Activated T-cell treated with anti-CD3 and anti-CD28 coated beads for 4 hours (primary cell): ENCODE data around the gene BAHCC1.

Experiments
- DNase-seq: peaks from one replicate; pipeline ENCODE4 v3.0.0-alpha.2; 2020

The BAHCC1 gene

DNA sequence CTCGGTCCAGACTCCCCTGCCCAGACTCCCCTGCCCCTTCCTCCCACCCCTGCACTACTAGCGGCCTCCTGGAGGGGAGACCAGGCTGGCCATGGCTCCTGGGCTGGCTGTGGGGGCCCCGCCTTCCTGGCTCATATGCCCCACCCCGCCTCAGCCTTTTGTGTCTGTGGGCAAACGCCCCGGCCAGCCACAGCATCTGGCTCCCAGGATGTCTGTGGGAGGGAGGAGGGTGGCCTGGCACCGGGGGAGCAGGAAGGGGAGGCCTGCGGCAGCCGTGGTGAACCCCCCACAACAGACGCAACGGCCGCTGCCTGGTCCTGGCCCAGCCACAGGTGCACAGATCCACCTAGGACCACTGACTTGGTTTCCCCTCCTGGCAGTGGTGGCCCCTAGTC is 32.9 kb downstream of the BAHCC1 start:
- DNase-seq: no peak

DNA sequence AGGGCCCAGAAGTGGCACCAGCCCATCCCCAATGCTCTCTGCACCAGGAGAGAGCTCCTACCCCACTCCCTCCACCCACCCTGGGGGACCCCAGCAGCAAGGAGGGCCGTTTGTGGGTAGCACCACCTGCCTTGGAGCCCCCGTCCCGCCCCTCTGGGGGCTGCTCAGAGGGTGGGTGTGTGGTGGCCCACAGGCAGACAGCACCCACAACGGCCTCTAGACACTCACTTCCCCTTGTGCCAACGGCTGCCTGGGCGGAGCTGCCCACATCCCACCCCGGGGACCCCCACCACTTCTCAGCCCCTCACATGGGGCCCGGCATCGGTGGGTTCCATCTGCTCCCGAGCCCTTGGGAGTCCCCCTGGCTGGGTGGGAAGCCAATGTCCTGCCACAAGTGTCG is 33.3 kb downstream of the BAHCC1 start:
- DNase-seq: no peak

DNA sequence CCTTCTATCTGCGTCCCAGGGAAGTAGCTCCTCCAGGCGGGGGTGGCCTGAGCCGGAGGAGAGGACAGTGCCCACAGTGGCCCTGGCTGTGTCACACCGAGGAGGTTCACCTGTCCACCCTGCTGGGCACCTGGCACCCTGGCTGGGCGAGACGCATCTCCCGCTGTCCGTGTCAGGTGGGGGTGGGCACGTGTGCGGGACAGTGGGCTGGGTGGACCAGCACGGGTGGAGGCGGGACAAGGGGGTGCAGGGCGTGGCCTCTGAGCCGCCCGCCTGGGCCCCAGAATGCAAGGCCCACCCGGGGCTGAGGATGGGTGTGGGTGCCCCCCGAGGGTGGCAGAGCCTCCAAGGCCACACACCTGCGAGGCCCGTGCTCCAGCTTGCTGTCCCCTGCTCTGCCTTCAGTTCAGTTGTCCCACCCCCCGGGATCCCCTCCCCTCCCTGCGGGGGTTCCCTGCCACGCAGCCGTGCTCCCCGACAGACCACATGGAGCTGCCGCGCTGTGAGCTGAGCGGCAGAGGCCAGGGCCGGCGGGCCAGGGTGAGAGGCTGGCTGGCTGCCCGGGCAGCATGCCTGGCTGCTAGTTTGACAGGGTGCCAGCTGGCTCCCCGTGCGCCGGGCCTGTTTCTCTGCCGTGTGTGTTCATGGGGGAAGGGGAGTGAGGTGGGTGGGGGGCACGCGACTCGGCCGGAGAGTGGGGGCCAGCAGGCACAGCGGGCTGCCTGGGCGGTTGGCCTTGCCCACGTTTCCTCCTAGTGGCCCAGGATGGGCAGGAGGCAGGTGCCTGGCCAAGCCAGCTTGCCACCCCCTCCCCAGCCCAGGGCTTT is 33.9 kb downstream of the BAHCC1 start:
- no peak for DNase-seq

DNA sequence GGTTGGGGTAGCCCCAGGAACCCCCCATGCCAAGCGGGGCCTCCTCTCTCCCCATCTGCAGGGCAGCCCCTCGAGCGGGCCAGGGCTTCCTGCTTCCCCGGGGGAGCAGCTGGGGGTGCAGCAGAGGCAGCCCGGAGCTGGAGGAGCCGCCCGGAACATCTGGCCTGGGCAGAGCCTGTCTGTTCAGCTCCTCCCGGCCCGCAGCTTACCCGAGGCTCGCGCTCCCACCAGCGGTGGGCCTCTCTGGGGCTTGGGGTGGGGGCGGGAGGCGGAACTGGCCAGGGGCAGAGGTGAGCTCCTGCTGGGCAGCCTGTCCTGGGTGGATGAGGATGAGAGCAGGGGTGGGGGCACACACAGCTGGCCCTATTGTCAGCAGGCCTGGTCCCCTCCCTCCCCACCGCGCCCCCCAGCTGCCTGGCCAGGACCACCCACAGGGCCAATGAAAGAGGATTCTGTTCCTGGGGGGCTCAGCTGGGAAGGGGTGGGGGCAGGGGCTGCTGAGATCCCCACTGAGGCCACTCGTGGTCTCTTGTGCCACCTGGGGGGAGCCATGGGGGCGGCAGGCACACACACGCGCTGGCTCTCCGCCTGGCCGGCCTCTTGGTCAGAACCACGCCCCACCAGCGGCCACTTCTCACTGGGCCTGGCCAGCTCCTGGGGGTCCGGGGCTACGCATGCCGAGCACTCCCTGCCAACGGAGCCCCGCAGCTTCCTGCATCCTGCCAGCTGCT is 34.7 kb downstream of the BAHCC1 start:
- DNase-seq: no peak

DNA sequence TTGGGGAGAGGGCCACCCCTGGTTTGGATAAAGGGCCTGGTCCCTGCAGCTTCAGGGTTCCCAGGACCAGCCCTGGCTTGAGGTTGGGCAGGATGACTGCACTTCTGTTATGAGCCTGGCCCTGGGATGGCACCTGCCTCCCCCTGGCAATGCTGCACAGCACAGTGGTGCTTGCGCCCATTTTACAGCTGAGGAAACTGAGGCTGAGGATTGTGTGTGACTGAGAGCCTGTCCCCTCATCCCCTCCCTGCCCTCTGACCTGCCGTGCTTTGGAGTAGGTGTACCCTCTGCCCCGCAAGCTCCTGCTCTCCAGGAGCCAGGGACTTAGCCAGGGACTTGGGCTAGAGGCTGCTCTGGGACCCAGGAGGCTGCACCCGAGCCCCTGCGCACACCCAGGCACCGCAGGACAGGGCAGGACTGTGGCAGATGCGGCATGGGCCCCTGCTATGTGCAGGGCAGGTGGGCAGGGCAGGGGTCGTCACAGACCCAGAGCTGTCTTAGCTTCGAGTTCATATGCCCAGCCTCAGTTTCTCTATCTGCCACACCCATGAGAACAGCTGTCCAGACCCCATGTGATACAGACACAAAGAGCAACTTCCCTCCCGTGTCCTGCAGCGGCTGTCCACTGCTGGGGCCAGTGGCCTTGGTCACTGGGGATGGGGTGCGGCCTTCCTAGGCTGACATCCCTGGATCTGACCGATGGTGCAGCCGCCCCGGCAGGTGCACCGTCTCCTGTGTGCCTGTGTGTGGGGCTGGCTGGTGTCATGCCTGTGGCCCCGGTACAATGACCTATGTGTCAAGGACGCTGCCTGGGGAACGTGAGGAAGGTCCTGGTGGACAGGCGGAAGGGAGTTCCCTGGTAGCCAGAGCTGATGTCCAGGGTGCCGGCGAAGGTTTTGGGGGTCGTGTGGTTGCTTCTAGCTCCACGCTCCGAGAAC is 36.6 kb downstream of the BAHCC1 start:
- no peak for DNase-seq

DNA sequence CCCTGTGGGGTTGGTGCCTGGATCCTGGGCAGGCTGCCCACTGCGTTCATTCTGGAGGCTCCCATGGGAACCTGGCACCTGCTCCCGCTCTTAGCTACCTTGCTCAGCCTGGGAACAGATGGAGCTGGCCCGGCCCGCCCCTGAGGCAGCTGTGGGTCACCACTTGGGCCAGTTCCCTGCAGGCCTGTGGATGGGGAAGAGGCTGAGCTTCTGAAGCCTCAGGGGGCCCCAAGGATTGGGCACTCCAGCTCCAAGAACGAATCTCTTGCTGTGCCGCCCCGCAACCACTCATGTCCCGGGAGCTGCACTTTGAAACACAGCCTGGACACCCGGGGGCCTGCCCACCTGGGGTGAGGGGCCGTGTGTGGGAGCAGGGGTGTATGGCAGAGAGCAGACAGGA is 37.7 kb downstream of the BAHCC1 start:
- DNase-seq: no peak

DNA sequence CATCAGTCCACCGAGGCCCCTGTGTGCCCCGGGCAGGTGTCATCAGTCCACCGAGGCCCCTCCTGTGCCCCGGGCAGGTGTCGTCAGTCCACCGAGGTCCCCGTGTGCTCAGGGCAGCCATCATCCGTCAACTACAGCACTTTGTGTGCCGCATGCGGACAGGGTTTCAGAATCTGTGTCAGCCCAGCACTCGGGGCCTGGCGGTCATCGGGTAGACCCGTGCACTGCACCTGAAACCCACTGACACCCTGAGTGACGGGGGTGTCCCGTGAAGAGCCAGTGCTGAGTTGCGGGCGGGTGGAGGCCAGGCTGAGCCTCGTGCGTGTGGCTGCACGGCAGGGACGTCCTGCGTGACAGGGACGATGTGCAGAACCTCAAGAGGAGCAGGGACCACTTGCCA is 38.4 kb downstream of the BAHCC1 start:
- no peak for DNase-seq

DNA sequence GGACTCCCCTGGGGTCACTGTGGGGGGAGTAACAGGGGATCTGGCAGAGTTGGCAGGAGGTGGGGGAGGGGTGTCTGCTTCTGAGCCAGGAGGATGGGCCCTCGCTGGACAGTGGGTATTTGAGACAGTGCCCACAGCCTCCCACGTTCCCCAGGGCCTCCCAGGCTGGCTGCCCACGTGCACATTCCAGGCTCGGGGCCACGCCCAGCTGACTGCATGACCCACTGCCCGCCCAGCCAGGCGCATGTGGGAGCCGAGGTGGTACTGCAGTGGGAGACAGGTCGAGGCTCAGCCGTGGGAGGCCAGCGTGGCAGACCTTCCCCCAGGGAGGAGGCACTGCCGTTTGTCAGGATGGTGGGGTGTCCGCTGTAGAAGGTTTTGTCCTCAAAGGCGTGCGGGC is 38.8 kb downstream of the BAHCC1 start:
- DNase-seq: no peak

DNA sequence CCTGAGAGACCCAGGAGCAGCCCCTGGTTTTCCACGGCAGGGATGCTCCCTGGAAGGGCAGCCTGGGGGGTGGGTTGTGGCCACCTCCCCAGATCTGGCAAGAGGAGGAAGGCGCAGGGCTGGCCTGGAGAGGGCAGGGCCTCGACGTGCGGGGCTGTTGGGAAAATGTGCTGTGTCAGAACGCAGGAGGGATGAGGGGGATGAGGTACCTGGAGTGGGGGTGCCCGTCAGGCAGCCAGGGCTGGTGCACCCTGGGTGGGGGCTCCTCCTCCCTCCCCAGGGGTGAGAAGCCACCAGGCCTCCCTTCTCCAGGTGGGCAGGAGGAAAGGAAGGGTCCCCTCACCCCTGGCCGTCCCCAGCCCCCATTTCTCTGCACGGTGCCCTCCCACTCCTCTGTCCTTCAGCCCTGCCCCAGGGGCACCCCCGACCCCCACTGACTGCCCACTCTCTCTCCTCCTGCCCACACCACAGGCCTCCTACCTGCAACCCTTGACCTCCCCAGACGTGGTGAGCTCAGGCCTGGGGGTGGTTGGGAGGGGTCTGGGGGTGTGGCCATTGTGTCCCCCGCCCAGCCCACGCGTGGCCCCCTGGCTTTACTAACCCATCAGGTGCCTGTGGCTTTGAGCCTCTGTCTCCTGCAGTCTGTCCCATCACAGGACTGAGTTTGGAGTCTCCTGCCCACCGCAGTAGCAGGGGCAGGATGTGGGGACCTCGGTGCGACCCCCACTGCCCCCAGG is 39.6 kb downstream of the BAHCC1 start:
- DNase-seq: no peak

DNA sequence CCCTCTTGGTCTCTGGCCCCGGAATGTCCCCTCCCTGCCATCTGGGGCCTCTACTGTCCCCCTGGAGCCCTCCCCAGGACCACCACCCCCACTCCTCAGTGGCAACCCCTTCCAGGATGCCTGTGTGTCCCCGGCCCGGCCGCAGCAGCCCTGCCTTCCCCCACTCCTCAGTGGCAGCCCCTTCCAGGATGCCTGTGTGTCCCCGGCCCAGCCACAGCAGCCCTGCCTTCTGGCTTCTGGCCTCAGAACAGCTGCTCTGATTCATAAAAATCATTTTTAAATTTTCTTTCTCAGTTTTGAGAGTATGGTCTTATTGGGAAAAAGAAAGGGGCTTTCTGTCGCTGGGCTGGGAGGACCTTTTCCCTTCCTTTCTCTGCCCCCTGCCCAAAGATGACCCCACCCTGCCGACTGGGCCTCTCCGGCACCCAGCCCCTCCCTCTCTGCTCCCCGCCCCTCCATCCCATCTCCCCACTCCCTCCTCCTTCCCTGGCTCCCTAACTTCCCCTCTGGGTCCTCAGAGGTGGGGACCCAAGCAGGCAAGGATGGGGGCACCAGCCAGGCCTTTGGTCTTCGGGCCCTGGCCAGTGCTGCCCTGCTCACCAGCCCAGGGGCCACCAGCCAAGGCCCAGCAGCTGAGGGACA is 40.5 kb downstream of the BAHCC1 start:
- DNase-seq: no peak

DNA sequence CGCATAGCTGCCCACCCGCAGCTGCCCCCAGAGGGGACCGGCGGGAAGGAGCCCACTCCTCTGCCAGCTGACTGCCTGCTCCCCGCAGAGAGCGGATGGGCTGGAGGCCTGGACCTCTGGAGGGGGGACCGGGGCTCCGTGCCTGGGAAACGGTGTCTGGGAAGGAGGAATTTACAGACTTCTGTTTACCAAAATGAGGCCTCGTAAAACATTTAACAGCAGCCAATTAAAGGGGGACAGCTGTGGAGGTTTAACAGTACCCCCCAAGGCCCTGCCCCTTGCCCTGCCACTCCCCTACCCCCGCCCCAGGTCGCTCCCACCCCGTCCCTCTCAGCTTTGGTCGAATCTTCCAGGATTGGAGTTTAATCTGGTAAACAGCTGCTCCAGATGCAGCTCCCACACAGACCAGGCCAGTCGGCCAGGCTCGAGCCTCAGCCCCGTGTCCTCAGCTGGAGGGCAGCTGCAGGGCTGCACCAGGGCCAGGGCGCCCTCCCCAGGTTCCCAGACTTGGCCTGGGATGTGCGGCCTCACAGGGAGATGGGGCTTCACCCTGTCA is 41.1 kb downstream of the BAHCC1 start:
- DNase-seq: no peak

DNA sequence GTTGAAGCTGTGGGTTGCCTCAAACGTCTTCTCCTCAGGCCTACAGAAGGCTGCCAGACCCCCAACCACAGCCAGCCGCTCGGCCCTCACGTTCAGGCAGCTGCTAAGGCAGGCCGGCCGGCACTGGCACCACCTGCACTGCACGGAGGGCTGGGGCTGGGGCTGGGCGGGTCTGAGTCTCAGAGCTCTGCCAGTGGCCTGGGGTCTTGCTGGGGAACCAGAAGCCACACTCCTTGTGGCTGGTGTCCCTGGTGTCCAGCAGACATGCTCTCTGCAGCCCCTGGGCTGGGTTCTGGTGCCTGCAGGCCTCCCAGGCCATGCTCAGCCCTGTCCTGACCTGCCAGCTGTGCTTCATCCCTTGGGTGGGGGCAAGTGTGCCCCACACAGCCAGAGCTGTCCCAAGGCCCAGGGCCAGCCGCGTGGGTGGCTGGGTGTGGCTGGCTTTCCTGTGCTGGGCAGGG is 42.0 kb downstream of the BAHCC1 start:
- no peak for DNase-seq

DNA sequence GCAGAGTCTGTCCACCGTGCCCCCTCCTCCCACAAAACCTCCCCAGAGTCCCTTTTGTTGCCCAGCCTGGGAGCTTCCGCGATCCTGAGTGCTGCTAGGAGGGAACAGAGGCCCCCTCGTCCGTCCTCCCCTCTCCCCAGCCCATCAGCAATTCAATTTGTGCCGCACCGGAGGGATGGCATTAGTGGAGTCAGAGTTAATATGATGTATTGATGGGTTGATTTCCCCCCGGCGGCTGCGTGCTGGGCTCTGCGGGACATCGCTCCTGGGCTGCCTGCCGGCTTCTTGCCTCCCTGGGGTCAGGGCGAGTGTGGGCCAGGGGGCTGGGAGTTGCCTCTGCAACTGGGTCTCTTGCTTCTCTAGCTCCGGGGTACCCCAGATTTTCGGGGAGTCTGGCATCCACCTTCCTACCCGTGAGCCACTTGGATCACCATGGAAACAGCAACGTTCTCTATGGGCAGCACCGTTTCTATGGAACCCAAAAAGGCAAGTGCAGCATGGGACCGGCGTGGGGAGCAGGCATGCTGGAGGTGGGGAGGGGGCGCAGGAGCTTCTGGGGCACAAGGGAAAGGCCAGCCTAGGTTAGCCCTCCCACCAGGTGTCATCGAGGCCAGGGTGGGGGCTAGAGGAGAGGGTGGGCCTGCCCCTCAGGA is 42.9 kb downstream of the BAHCC1 start:
- DNase-seq: no peak

DNA sequence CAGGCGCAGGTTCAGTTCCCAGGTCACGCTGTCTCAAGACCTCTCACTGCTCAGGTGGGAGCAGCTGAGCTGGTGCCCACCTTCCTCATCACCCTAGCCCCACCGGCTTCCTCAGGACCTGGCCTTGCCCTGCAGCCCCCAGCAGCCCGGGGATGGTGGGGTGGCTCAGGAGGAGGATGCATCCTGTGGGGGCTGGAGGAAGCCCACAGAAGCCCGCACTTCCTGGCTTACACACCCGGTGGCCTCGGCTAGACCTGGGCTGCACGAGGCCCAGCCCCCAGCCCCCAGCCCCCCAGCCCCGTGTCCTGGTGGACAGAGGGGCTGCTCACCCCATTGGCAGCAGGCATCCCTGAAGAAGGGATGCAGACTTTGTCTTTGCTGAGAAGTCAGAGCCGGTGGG is 43.4 kb downstream of the BAHCC1 start:
- DNase-seq: no peak

DNA sequence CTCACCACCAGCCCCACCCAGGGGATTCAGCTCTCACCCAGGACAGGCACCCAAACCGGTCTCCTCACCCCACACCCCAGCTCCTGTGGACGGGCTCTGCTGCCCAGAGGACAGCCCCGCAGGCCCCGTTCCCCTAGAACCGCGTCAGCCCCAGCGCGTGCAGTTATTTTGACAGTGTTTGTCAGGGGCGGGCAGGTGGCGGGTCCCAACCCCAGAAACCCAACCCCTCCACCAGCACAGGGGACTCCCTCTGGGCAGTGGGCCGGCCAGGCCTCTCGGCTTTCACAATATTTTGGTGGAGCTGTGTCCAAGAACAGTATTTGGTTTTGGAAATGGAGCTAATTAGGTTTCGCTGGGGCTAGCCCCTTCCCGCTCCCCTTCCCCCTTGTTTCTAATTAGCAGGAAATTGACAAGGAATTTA is 44.8 kb downstream of the BAHCC1 start:
- no peak for DNase-seq

DNA sequence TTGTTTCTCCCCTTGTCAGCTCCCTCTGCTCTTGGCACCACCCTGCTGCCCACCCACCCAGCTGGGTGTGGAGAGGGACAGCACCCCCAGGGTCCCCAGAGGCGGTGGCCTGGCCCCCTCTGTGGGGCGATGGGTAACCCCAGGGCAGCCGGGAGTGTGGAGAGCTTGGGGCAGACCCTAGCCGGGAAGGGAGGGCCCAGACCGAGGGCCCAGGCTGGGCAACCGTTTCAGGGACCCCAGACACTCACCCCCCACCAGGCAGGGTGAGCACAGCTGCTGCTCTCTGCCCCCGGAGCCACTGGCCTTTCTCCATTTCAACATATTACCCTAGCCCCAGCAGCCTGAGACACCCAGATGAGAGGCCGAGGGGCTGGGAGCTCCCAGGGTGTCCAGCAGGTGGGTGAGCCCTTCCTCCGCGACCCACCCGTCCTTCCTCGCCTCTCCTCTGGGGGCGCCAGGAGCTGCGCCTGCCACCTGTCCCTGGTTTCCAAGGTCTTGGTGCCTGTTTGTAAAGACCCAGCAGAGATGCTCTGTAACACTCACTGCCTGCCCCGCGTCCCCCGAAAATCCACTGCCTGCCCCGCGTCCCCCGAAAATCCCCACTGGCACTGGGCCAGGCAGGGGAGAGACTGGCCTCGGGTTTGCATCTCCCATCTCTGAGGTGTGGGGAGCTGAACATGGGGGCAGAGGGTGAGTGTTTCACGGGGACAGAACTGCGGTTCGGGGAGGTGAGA is 45.4 kb downstream of the BAHCC1 start:
- DNase-seq: no peak

DNA sequence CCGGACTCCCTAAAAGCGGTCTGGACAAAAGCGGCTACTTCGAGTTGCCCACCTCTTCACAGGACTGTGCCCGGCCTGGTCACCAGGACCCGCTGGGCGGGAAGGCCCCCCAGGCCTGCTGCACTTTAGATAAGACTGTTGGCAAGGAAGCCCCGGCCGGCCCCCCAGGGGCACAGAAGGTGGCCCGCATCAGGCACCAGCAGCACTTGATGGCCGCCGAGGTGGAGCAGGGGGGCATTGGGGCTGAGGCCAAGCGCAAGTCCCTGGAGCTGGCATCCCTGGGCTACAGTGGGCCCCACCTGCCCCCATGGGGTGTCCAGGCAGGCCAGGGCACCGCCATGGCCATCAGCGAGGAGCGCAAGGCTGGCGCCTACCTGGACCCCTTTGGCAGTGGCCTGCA is 47.5 kb downstream of the BAHCC1 start:
- DNase-seq: no peak

DNA sequence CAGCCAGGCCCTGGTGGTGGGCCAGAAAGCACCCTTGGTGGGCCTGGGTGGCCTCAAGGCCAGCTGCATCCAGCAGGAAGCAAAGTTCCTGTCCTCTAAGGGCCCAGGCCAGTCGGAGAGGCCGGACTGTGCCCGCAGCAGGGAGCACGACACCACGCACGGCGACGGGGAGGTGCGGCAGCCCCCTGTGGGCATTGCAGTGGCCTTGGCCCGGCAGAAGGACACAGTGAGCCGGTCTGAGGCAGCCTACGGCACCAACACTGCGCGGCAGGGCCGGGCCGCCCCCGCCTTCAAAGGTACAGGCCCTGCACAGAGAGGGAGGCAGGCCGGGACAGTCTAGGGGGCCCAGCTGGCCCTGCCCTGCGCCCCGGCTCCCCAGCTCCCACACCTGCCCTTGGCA is 48.0 kb downstream of the BAHCC1 start:
- no peak for DNase-seq

DNA sequence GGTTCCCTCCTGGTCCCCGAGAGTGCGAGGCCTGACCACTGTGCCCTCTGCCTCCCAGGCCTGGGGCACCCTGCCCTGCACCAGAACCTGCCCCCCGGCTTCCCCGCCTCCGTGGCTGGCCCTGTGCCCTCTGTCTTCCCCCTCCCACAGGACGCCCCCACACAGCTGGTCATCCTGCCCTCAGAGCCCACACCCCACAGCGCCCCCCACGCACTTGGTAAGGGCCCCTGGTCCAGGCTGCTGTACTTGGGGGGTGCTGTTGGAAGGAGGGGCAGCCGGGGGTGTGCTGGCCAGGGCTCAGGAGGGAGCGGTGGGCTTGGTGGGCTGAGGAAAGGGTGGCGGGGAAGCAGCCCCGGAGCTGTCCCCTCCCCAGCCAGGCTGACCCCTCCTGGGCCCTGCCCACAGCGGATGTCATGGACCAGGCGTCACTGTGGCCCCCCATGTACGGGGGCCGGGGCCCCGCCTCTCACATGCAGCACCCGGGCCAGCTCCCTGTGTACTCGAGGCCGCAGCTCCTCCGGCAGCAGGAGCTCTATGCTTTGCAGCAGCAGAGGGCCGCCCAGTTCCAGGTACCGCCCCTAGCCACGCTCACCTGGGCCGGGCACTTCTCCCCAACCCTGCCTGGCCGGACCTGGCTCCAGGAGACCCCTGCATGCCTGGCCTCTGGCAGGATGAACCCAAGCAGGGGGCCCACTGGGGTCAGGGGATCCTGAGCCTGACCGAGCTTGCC is 49.5 kb downstream of the BAHCC1 start:
- no peak for DNase-seq
